Neural crest cell (in vitro differentiated cells): ENCODE measurements around the gene TDRD3. TPM values are rescaled to one million over a fixed set of nuclear protein-coding genes. Genes with fewer than 3 reads are reported as not detected.

Experiments
- DNase-seq: peaks from one replicate; pipeline ENCODE4 v3.0.0; 2021; ENCODE audit warnings: low read depth, mixed read lengths, low spot score
- H3K27ac Mint-ChIP-seq: one replicate; pipeline ENCODE4 v1.8.0; 2021; ENCODE audit warnings: mild to moderate bottlenecking, mixed read lengths; ENCODE audit not compliant: unreplicated experiment
- H3K27me3 Mint-ChIP-seq: 2 replicates; pipeline ENCODE4 v1.8.0; 2021; ENCODE audit warnings: low read depth, mild to moderate bottlenecking, mixed read lengths
- H3K36me3 Mint-ChIP-seq: 2 replicates; pipeline ENCODE4 v1.8.0; 2021; ENCODE audit warnings: low read depth, mild to moderate bottlenecking, mixed read lengths
- H3K4me1 Mint-ChIP-seq: 2 replicates; pipeline ENCODE4 v1.8.0; 2021; ENCODE audit warnings: mixed read lengths
- H3K4me3 Mint-ChIP-seq: one replicate; pipeline ENCODE4 v1.8.0; 2021; ENCODE audit warnings: mild to moderate bottlenecking, mixed read lengths
- H3K9me3 Mint-ChIP-seq: 2 replicates; pipeline ENCODE4 v1.8.0; 2021; ENCODE audit warnings: mixed read lengths
- long read RNA-seq: library from polyadenylated mRNA; unstranded; transcript quantifications from one replicate; pipeline ENCODE4 v2.0.0, GENCODE V29; 2020
- total RNA-seq: library from RNA; stranded (reverse); gene quantifications from 2 replicates; pipeline ENCODE4 v1.2.1, GENCODE V29; 2021
- TF ChIP-seq, protein P1 (sequence below): fragments of 200-600 bp; sonication (generic); conservative IDR thresholded peaks from 2 replicates; pipeline ENCODE4 v1.5.0; 2021; ENCODE audit warnings: antibody characterized with exemption, mild to moderate bottlenecking

The TDRD3 gene
- total RNA-seq, result 20.3 and 24.4 TPM in 2 replicates
- long read RNA-seq, partial matches to known transcripts, result 9 of 28 reads
- long read RNA-seq, other reads (novel, unspliced or antisense), result 19 of 28 reads

DNA sequence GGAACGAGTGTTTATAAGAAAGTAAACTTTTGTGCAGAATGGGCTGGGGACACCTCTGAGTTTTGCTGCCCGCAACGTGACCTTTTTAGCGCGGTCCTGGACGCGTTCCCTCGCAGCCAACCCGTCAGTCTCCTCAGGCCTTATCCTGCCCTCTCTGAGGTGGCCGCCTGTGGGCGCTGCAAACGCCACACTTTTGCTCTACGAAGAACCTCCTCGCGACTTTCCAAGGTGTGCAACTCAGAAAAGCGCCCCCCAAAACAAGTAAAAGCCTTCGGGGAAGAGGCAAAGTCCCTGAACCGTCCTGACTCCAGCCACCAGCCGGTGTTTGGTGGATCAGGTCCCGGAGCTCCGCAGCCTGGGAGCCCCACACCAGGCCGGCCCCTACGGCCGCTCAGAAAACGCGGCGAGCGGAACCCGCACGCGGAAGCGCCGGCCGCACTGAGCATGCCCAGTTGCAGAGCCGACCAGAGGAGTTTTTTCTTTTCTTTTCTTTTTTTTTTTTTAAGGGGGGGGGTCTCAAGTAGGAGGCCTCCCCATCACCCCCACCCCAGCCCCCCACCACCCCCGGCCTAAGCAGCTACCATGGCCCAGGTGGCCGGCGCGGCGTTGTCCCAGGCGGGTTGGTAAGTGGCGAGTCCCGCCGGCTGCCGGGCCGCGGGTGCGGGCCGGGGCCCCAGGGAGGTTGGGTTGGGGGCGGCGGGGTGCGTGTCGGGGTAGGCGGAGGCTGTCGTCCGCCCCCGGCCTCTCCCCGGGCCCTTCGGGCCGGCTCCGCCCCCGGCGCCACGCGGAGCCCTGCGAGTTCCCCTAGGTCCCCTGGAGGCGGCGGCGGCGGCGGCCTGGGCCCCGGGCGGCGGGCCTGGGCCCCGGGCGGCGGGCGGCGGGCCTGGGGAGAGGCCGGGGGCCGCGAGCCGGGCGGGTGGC lies at the start of gene TDRD3:
TSS of gene TDRD3 (plus strand) at position 438 of the 921 bp plus-strand sequence. CDS start at position 583, 145 bp downstream.
- Mint-ChIP-seq H3K27ac (peak within 1 kb of the TSS; percentile 97), H3K36me3 (no peaks in the 10 kb centered on the region), H3K9me3 (no peaks in the 10 kb centered on the region), H3K27me3 (no peaks in the 10 kb centered on the region), H3K4me3 (peak within 1 kb of the TSS; percentile 99), H3K4me1 (peaks cover 28% of the 10 kb centered on the region)
- TF ChIP-seq, protein P1, sequence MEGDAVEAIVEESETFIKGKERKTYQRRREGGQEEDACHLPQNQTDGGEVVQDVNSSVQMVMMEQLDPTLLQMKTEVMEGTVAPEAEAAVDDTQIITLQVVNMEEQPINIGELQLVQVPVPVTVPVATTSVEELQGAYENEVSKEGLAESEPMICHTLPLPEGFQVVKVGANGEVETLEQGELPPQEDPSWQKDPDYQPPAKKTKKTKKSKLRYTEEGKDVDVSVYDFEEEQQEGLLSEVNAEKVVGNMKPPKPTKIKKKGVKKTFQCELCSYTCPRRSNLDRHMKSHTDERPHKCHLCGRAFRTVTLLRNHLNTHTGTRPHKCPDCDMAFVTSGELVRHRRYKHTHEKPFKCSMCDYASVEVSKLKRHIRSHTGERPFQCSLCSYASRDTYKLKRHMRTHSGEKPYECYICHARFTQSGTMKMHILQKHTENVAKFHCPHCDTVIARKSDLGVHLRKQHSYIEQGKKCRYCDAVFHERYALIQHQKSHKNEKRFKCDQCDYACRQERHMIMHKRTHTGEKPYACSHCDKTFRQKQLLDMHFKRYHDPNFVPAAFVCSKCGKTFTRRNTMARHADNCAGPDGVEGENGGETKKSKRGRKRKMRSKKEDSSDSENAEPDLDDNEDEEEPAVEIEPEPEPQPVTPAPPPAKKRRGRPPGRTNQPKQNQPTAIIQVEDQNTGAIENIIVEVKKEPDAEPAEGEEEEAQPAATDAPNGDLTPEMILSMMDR, result peak; percentile 83
- DNase-seq, result peak; percentile 73

DNA sequence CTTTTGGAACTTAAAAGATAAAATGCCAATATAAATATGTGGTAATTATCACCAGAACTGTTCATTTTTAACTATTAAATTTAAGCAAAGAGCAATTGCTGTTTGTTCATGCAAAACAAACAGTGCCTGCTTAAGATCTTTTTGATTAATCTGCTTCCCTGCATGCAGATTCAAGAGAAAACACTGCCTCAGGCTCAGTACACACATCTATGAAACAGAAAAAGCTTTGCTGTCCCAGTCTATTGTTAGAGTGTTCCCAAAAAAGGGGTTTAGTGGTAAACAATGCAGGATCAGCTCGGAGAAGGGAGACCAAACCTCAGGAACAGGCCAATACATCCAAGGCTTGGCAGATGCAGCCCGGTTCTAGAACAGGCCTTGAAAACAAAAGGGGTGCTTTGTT lies 49.3 kb upstream of the TDRD3 start:
- Mint-ChIP-seq H3K9me3 (no peaks in the 10 kb centered on the region), H3K4me3 (no peak overlapping the region), H3K36me3 (no peaks in the 10 kb centered on the region), H3K4me1 (peaks cover 3% of the 10 kb centered on the region), H3K27ac (no peak overlapping the region), H3K27me3 (no peaks in the 10 kb centered on the region)
- TF ChIP-seq, protein P1, result no peak
- no peak for DNase-seq

DNA sequence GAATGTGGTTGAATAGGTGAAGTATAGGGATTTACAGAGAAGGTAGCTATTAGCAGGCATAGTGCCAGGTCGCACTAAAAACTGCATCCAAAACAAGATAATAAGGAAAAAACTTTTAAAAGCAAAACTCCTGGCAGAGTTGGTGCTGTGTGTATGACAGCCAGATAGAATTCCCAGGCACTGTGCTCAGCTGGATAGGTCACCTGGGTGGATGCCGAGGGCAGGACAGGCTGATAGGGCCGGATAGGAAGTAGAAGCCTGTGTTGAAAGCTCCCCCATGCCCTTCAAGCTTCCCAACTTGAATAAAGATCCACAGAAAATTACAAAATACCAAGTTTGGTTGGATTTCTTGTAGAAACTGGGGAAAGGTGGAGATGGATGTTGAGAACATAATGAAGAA lies 48.9 kb upstream of the TDRD3 start:
- Mint-ChIP-seq H3K9me3 (no peaks in the 10 kb centered on the region), H3K36me3 (no peaks in the 10 kb centered on the region), H3K4me1 (peaks cover 3% of the 10 kb centered on the region), H3K27me3 (no peaks in the 10 kb centered on the region), H3K4me3 (no peak overlapping the region), H3K27ac (no peak overlapping the region)
- TF ChIP-seq, protein P1, result no peak
- DNase-seq, result no peak

DNA sequence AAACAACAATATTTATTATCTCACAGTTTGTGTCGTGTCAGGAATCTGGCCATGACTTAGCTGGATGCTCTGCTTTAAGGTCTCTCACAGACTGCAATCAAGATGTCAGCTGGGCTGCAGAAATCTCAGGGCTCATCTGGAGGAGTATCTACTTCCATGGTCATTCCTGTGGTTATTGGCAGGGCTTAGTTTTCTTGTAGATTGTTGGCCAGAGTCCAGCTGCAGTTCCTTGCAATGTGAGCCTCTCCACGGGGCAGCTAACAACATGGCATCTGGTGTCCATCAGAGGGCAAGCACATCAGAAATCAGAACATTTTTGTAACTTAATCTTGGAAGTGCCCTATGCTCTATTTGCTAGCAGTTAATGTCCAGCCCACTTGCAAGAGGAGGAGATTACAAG lies 45.7 kb upstream of the TDRD3 start:
- no peak overlapping the region for H3K27ac Mint-ChIP-seq

DNA sequence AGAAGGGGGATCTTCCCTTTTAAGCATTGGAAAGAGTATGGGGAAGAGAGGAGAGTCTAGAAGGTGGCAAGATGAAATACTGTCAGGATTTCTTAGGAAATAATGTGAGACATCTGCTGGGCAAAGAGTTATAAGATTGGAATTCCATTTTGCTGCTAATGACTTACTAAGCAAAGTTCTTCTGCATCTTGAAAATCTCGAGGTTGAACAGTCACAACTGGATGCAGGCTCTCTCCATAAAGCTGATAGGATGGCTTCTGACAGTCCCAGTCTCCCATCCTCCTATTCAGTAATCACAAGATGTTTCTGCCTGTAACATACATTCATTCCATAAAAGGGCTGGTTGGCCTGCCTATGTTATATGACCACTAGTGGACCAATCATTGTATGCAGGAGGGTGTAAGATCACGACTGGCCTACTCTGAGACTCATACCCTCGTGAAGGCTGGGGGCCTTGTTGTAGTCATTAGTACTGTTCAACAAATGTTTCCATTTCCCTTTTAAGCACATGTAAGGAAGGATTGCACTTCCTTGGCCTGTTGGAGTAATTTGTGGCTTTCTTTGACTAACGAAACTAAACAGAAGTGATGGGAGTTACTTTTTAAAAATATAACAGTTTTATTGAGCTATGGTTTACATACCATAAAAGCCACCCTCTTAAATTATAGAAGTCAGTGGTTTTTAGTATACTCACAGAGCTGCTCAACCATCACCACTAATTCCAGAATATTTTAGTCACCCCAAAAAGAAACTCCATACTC lies 45.0 kb upstream of the TDRD3 start:
- peaks cover 3% of the 10 kb centered on the region for H3K9me3 Mint-ChIP-seq
- no peaks in the 10 kb centered on the region for H3K36me3 Mint-ChIP-seq
- peaks cover 3% of the 10 kb centered on the region for H3K4me1 Mint-ChIP-seq
- no peaks in the 10 kb centered on the region for H3K27me3 Mint-ChIP-seq
- DNase-seq, result no peak
- TF ChIP-seq, protein P1, result no peak
- no peak overlapping the region for H3K4me3 Mint-ChIP-seq
- H3K27ac Mint-ChIP-seq, result no peak overlapping the region

More for the DNA sequence above, 45.7 kb upstream of the TDRD3 start:
- DNase-seq, result no peak
- no peaks in the 10 kb centered on the region for H3K27me3 Mint-ChIP-seq
- H3K4me3 Mint-ChIP-seq, result no peak overlapping the region
- peaks cover 3% of the 10 kb centered on the region for H3K4me1 Mint-ChIP-seq
- H3K9me3 Mint-ChIP-seq, result peaks cover 3% of the 10 kb centered on the region
- H3K36me3 Mint-ChIP-seq, result no peaks in the 10 kb centered on the region
- TF ChIP-seq, protein P1, result no peak
